Bronchus fibroblast of lung (primary cell): Measurements from ENCODE around the gene FADS6. TPM values are rescaled to one million over a fixed set of nuclear protein-coding genes. Genes with fewer than 3 reads are reported as not detected.

Experiments
- total RNA-seq: library from RNA; depleted of rRNA; stranded (reverse); fragments of >200 nt; gene quantifications from 2 replicates; pipeline ENCODE4 v1.2.3, GENCODE V29; 2015

Gene FADS6, protein sequence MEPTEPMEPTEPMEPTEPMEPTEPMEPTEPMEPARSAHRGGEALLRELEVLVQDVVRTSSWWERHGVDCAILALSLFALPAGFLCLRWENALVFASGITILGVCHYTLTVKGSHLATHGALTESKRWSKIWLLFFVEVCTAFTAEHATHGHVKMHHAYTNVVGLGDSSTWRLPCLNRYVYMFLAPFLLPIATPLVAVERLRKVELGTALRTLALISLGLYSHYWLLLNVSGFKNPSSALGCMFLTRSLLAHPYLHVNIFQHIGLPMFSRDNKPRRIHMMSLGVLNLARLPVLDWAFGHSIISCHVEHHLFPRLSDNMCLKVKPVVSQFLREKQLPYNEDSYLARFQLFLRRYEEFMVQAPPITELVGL
- not detected in 2 replicates for total RNA-seq

DNA sequence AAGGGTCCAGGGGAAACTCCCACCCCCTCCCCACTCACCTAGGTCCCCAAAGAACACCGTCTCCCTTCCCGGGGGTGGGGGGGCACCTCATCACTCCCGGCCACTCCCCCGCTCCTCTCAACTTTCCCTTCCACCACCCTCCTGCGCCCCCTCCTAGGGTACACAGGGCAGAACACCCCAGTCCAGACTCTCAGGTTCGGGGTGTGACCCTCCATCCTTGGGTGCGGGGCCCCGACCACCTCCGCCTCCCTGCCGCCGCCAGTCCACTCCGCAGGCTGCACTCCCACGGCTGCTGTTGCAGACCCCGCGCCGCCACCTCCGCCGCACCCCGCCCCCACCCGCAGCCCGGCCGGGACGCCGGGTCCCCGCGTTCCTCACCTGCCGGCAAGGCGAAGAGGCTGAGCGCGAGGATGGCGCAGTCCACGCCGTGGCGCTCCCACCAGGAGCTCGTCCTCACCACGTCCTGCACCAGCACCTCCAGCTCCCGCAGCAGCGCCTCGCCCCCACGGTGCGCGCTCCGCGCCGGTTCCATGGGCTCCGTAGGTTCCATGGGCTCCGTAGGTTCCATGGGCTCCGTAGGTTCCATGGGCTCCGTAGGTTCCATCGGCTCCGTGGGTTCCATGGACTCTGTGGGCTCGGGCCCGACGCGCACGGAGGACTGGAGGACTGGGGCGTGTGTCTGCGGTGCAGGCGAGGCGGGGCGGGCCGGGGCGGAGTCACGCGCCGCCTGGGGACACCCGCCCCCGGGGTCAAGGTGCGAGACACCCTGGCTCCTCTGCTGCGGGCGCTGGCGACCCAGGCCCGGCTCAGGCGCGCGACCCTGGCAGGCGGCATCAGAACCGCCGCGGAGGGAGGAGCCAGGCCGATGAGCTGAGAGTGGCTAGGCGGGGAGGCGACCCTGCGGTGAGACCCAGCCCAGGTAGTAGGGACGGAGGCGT, at the start of gene FADS6:
TSS of gene FADS6 (minus strand) at position 660 of the 938 bp plus-strand sequence. CDS start at position 622, 38 bp downstream.

DNA sequence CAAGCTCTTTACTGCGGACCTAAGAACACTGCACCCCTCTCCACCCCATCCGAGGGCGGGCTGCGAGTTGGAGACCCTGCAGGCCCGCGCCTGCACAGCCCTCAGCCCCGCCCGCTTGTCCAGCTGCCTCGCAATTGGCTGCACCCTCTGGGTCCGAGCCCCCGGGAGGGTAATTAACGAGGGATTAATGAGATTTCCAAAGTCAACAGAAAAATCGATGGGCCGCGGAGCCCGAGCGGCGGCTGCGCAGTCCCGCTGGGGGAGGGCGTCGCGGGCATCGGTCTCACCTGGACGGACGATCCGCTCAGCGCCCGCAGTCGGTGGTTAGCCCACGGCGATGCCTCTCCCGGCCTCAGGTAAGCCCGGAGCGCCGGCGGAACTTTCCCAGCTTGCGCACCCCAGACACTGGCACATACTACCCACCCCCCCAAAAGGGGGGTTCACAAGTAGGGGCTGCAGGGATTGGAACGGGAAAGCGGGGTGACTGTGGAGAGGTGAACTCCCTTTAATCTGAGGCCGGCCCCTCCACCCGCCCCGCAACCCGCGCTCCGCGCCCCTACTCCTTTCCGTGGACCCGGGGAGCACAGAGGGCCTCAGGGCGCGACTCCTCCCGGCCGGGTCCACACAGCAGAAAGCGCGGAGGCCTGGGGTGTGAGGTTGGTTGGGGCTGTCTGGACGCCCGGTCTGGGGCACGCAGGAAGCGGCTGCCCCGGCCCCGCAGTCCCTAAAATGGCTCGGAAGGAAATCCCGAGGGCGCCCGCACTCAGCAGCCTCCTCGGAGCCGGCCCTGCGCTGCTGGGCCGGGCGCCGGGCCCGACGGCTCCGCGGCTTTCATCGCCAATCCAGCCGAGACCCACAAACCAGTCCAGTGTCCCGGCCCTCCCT, 42.4 kb upstream of the FADS6 start, which contains the start of gene OTOP3:
TSS of gene OTOP3 (plus strand) at position 314 of the 885 bp plus-strand sequence. CDS start at position 338, 24 bp downstream.

DNA sequence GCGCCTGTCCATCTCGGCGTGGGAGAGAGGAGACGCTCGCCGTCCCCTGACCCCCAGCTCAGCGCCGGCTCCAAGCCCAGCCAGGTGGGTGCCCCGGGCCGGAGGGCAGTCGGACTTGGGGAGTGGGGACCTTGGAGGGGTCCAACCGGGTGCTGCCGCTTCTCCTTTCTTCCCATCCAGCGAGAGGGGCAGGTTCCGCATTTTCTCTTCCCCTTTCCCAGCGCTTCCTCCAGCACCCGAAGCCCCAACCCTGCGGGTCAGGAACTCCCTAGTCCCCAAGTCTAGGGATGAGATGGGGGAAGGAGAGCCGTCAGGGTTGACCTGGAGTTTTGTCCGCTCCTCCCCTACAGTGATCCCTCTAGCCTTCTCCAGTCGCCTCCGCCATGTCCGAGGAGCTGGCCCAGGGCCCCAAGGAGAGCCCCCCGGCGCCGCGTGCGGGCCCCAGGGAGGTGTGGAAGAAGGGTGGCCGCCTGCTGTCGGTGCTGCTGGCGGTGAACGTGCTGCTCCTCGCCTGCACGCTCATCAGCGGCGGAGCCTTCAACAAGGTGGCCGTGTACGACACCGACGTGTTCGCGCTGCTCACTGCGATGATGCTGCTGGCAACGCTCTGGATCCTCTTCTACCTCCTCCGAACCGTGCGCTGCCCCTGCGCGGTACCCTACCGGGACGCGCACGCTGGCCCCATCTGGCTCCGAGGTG, 31.0 kb upstream of the FADS6 start, which contains the start of gene OTOP2:
TSS of gene OTOP2 (plus strand) at position 24 of the 699 bp plus-strand sequence. CDS start at position 384, 360 bp downstream.

DNA sequence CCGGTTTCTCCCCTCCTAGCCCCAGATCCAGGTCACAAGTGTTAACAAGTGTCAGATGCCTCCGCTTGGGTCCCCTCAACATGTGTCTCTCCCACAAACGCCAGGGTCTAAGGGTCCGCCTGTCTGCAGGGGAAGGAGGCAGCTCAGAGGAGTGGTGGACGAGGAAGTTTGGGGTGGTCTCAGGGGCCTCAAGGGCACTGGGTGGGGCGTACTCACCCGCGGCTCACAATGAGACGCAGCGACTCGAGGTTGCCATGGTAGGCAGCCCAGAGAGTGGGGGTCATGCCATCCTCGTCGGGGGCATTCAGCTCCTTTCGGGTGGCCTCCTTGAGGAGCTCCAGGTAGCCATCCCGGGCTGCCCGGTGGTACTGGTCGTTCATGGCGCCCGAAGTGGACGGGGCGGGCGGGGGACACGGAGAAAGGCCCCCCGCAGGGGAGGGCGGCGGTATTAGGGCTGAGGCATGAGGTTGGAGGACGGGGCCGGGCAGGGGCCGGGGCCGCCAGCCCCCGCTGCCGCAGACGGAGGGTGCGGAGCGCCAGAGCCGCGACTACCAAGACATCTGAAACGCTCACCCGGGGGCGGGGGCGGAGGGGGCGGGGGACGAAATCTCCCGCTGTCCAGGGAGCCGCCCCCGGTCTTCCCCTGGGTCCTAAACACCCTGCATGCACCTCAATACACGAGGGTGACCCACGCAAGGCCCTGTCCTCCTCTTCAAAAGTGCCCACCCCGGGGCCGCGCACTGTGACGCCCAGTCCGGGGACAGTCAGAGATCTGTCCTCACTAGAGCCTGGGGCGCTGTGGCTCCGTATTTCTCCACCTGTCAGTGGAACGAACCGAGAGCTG, 29.5 kb upstream of the FADS6 start, which contains the start of gene USH1G:
TSS of gene USH1G (minus strand) at position 562 of the 844 bp plus-strand sequence. CDS start at position 380, 182 bp downstream.

DNA sequence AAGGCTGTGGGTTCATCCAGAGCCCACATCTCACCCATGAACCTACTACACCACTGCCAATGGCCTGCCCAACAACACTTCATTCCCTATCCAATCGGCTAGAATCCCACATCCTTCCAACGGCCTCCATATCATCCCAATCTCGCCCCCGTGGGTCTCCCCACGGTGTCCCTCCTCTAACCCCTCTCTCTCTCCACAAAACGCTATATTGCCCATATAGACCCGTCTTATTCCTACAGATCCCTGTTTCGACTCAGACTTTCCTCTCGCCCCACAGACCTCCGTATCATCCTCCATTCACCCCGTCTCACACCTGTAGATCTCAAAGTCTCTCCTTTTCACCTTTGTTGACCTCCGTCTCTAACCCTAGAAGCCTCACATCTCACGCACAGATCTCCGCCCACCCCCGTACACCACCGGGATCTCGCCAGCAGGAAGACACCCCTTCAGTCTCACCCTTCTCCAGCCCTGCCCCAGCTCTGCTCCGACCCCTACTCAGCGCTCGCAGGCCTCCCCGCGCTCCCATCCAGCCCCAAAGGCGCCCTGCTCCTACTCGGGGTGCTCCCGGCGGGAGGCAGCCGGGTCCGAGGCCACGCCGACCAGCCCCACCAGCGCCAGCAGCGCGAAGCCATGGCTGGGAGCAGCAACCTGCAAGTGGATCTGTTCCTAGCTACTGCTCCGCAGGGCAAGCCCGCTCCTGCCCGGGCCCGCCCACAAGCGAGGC, 21.0 kb downstream of the FADS6 start, which contains the start of gene FDXR:
TSS of gene FDXR (minus strand) at position 682 of the 724 bp plus-strand sequence. CDS start at position 632, 50 bp downstream.

DNA sequence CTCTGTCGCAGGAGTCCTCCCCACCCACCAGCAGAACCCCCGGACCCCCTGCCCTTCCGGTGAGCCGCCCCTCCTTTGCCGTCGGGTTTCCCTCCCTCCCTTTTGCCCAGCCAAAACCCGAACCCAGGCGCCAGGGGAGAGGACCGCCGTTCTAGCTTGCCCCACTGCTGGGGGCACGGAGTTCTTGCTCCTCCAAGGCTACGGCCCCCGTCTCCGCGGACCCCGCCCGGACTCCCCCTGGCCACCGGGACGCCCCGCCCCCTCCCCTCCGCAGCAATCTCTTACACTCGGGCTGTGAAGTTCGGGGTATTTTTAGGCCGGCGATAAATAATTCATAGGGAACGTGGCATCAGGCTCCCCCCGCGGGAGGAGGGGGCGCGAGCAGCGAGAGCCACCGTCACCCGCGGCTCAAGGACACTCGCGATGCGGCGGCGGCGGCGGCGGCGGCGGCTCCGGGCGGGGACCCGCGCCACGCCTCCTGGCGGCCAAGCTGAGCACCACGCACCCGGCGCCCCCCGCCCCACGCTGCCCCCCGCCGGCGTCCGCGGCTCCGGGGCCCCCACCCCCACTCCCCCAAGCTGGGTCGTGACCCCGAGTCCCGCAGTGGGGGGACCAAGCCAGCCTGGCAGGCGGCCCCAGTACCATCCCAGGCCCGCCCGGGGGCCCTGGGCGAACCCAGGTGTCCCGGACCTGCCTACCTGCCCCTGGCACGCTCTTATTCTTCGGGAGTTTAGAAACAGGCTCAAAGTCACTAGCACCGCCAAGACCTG, 33.8 kb downstream of the FADS6 start, which contains the start of gene GRIN2C:
TSS of gene GRIN2C (minus strand) at position 427 of the 770 bp plus-strand sequence. CDS start 4,793 bp downstream, outside the sequence.

Other genes with a start within 250 kb of the FADS6 start
- gene CD300LF, start 180.7 kb downstream of the FADS6 start, total RNA-seq = not detected in 2 replicates
- gene RAB37, start 156.4 kb downstream of the FADS6 start, total RNA-seq = 0.67 and 0.89 TPM in 2 replicates
- 36.0 and 40.7 TPM in 2 replicates for gene NHERF1, start 145.0 kb downstream of the FADS6 start, total RNA-seq
- 23.2 and 24.4 TPM in 2 replicates for gene NAT9, start 117.3 kb downstream of the FADS6 start, total RNA-seq
- gene GRIN2C, start 33.7 kb downstream of the FADS6 start, total RNA-seq = not detected in 2 replicates
- gene FDXR, start 20.6 kb downstream of the FADS6 start, total RNA-seq = 31.1 and 32.1 TPM in 2 replicates
- not detected in 2 replicates for gene USH1G, start 29.6 kb upstream of the FADS6 start, total RNA-seq
- not detected in 2 replicates for gene OTOP2, start 30.6 kb upstream of the FADS6 start, total RNA-seq
- gene OTOP3, start 42.3 kb upstream of the FADS6 start, total RNA-seq = not detected in 2 replicates
- gene HID1, start 79.1 kb upstream of the FADS6 start, total RNA-seq = 0.45 and 0.67 TPM in 2 replicates
- gene CDR2L, start 94.0 kb upstream of the FADS6 start, total RNA-seq = 15.8 and 21.5 TPM in 2 replicates
- gene MRPL58, start 119.0 kb upstream of the FADS6 start, total RNA-seq = 95.0 and 112 TPM in 2 replicates
- 327 and 334 TPM in 2 replicates for gene ATP5PD, start 153.3 kb upstream of the FADS6 start, total RNA-seq
- 13.7 and 15.3 TPM in 2 replicates for gene KCTD2, start 153.6 kb upstream of the FADS6 start, total RNA-seq
- gene SLC16A5, start 194.3 kb upstream of the FADS6 start, total RNA-seq = 8.2 and 9.2 TPM in 2 replicates
- gene ARMC7, start 216.3 kb upstream of the FADS6 start, total RNA-seq = 3.9 and 4.5 TPM in 2 replicates
- 139 and 146 TPM in 2 replicates for gene NT5C, start 238.1 kb upstream of the FADS6 start, total RNA-seq